NCI-H187 (cell line): ENCODE results near the gene EFEMP2.

Experiments used
- DNase-seq, 2 experiments: peaks; one replicate each; lab custom pipeline; 2025; lab: John Stamatoyannopoulos, UW

EFEMP2 gene

GRCh38 chr11:65885231-65885630 is 12.6 kb upstream of the EFEMP2 start:
- DNase-seq: no peak

DNA sequence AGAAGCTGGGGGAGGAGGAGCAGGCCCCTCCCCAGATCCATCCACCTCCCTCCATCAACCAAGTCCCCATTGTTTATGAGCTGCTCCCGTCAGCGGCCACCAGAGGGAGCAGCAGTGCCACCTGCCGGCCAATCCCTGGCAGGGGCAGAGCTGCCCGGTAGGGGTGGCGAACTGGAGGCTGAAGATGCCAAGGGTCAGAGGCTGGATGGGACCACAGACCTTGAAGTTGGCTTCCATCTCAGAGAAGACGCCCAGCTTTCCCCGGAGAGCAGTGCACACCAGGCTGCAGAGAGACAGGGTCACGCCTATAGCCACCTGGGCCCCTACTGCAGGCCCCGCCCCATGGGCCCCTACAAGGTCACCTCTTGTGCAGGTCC is 12.1 kb upstream of the EFEMP2 start:
- DNase-seq: peak; percentile 9 to 23

GRCh38 chr11:65883786-65884715 is 11.5 kb upstream of the EFEMP2 start:
- no peak for DNase-seq

GRCh38 chr11:65883058-65883761 is 10.6 kb upstream of the EFEMP2 start:
- DNase-seq: no peak

DNA sequence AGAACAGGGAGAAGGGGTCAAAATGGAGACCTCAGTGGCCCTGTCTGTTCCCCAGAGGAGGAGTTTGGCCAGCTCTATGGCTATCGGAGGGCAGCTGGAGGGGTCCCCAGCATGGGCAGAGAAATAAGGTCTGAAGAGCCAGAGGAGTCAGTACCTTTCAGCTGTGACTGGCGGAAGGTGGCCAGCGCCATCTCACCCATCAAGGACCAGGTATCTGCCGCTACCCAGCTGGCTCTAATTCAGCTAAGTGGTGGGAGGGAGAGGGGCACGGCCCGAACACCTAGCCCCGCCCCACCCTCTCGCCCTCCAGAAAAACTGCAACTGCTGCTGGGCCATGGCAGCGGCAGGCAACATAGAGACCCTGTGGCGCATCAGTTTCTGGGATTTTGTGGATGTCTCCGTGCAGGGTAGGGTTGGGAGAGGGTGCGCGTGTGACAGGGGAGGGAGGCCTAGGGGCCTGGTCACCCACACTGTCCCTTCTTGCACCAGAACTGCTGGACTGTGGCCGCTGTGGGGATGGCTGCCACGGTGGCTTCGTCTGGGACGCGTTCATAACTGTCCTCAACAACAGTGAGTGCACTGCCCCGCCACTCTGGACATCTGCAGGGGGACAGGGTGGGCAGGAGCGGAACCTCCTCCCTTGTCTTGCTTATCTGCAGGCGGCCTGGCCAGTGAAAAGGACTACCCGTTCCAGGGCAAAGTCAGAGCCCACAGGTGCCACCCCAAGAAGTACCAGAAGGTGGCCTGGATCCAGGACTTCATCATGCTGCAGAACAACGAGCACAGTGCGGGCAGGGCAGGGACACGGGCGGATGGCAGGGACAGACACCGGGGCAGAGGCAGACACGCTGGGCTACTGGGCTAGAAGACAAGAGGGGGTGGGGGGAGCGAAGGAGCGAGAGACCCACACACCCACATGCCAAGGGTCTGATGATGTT is 9.8 kb upstream of the EFEMP2 start:
- DNase-seq: no peak

GRCh38 chr11:65880844-65881421 is 8.3 kb upstream of the EFEMP2 start:
- no peak for DNase-seq

- no peak for DNase-seq
Measured at GRCh38 chr11:65880027-65880426, 7.4 kb upstream of the EFEMP2 start.

DNA sequence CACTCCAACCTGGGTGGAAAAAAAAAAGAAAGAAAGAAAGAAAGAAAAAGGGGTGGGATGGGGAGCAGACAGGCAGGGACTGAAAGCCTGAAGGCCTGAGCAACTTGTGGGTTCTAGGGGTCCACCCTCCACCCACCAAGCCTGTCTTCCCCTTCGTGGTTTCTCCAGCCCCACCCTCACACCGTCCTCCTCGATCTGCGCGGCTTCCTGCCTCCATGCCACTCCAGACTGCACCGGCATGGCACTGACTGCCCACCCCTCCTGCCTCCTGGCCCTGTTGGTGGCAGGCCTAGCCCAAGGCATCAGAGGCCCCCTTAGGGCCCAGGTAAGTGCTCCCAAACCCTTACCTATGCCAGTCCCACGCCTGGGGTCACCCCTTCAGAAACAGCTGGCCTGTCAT is 7.0 kb upstream of the EFEMP2 start, which contains the start of gene CTSW:
CTSW (plus strand) TSS at position 221 of the 400 bp plus-strand sequence; CDS start at position 239, 18 bp downstream.
- DNase-seq: no peak

DNA sequence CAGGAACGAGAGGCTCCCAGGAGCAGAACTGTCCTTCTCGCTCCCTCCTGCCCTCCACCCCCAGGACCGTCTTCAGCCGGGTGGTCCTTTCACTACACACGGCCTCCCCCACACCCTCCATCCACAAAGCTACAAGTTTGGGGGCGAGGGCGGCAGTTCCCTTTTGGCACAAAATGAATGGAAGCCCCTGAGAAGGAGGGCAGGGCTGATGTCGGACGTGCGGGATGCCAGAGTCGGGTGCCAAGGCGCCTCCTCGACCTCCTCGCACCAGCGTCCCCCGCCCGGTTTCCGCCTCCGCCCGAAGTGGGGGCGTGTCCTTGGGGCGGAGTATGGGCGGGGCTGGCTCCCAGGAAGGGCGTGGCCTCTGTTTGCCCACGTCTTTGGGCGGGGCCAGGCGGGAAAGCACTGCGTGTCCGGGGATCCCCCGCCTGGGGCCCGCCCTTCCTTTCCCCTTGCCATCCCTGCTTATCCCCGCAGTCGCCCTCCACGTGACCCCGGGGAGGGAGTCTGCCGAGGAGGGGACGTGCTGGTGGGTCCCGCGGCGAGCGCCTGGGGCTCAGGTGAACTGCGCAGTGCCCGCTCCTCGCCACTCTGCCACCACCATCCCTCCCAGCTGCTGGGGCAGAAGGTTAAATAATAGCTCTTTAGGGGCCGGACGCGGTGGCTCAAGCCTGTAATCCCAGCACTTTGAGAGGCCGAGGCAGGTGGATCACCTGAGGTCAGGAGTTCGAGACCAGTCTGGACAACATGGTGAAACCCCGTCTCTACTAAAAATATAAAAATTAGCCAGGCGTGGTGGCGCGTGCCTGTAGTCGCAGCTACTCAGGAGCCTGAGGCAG is 937 bp upstream of the EFEMP2 start:
- DNase-seq: peak; percentile 67 to 77

- DNase-seq: no peak
Measured at GRCh38 chr11:65871811-65872548, 620 bp downstream of the EFEMP2 start.

- DNase-seq: peak; percentile 8 to 37
Measured at GRCh38 chr11:65870706-65871681, 1.6 kb downstream of the EFEMP2 start.

- no peak for DNase-seq
Measured at GRCh38 chr11:65870307-65870658, 2.3 kb downstream of the EFEMP2 start.

GRCh38 chr11:65869643-65870306 is 2.8 kb downstream of the EFEMP2 start:
- no peak for DNase-seq

- no peak for DNase-seq
Measured at GRCh38 chr11:65868907-65869306, 3.7 kb downstream of the EFEMP2 start.

DNA sequence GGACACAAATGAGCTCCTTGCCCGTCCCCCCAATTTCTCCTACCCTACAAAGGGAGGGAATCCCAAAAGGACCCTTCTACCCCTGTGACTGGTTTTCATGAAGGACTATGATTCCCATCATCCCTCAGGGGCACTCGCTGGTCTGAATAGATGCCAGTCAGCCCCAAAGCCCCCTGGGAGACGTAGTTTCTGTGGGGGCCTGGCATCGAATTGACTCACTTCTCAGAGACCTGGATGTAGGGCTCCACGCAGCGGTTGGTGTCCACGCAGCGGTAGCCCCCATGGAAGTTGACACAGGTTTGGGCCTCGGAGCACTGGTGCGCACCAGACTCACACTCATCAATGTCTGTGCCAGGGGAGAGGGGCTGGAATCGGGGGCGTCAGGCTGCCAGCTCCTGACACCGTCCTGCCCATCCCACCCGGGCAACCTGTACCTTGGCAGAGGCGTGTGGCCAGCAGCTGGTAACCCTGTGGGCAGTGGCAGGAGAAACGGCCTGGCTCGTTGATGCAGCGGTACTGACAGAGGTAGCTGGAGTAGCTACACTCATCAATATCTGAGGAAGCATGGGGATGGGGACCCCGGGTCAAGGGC is 4.4 kb downstream of the EFEMP2 start:
- DNase-seq: no peak

GRCh38 chr11:65867284-65868071 is 5.1 kb downstream of the EFEMP2 start:
- DNase-seq: no peak
